ENCODE measurements around the gene DUOX2.

GRCh38 chr15:45132844-45133560, 19.0 kb upstream of the DUOX2 start:
- TF ChIP-seq POLR2A (IDR thresholded peaks at IDR 0.05; ENCODE audit: low read depth) (no peak), POLR2AphosphoS5 (IDR thresholded peaks at IDR 0.05) (no peak)

Measured in esophagus muscularis mucosa (tissue), 2 donors.